CD14-positive monocyte (primary cell): ENCODE measurements around the gene METTL25B. TPM values are rescaled to one million over a fixed set of nuclear protein-coding genes. Genes with fewer than 3 reads are reported as not detected.
A peak's percentile ranks its signal among the peaks of the same experiment; 100 is the strongest.

Experiments
- DNase-seq, 3 donors: peaks; one replicate each; pipeline ENCODE4 v3.0.0-alpha.2; 2011 to 2022
- H2AFZ ChIP-seq: 2 replicates; pipeline ENCODE4 v1.6.0; 2012; ENCODE audit warnings: mild to moderate bottlenecking, low read depth, low read length, inconsistent platforms; ENCODE audit not compliant: insufficient read depth, poor library complexity, severe bottlenecking
- H3K27ac ChIP-seq, 2 donors: 1 replicate in 1 of 2; 2 replicates in 1 of 2; pipeline ENCODE4 v1.5.1; 2012 to 2013; ENCODE audit warnings: low read length in 2 of 2, control low read depth in 1 of 2, inconsistent platforms in 1 of 2, low read depth in 1 of 2, mild to moderate bottlenecking in 1 of 2
- H3K27me3 ChIP-seq, 2 donors: one replicate each; pipeline versions ENCODE4 v1.6.0 to v1.6.1; 2011 to 2013; ENCODE audit warnings: low read length in 2 of 2; ENCODE audit not compliant: control insufficient read depth in 2 of 2, insufficient read depth in 2 of 2
- H3K36me3 ChIP-seq, 2 donors: replicated peaks in 1 of 2; 1 replicate in 1 of 2; 2 replicates in 1 of 2; pipeline versions ENCODE4 v1.5.1 to v1.6.1; 2012 to 2013; ENCODE audit warnings: low read length in 2 of 2, control low read depth in 1 of 2, inconsistent platforms in 1 of 2, mild to moderate bottlenecking in 1 of 2; ENCODE audit not compliant: insufficient read depth in 2 of 2, control insufficient read depth in 1 of 2
- H3K4me1 ChIP-seq, 2 donors: 1 replicate in 1 of 2; 2 replicates in 1 of 2; pipeline versions ENCODE4 v1.5.1 to v1.6.1; 2012 to 2013; ENCODE audit warnings: low read length in 2 of 2, control low read depth in 1 of 2, inconsistent platforms in 1 of 2, mild to moderate bottlenecking in 1 of 2, moderate library complexity in 1 of 2; ENCODE audit not compliant: insufficient read depth in 2 of 2, control insufficient read depth in 1 of 2
- H3K4me2 ChIP-seq: replicated peaks from 2 replicates; pipeline ENCODE3; 2012; ENCODE audit warnings: low read length, moderate library complexity, mild to moderate bottlenecking; ENCODE audit not compliant: poor library complexity, severe bottlenecking; ENCODE audit errors: extremely low read depth
- H3K4me3 ChIP-seq, 3 experiments: fragments of 200-600 bp in 1 of 3; sonication (generic) in 1 of 3; replicated peaks in 1 of 3; 1 replicate in 2 of 3; 2 replicates in 1 of 3; pipeline ENCODE4 v1.5.1; 2011 to 2013; ENCODE audit warnings: low read length in 3 of 3, mild to moderate bottlenecking in 3 of 3, control low read depth in 2 of 3, low read depth in 2 of 3, inconsistent platforms in 1 of 3, moderate library complexity in 1 of 3
- H3K79me2 ChIP-seq: 2 replicates; pipeline ENCODE4 v1.6.0; 2012; ENCODE audit warnings: mild to moderate bottlenecking, control low read depth, inconsistent platforms, low read length, moderate library complexity; ENCODE audit not compliant: insufficient read depth
- H3K9ac ChIP-seq: 2 replicates; pipeline ENCODE4 v1.6.0; 2017; ENCODE audit warnings: low read length, mild to moderate bottlenecking; ENCODE audit not compliant: insufficient read depth, poor library complexity, severe bottlenecking
- H3K9me3 ChIP-seq, 2 donors: replicated peaks in 1 of 2; 1 replicate in 1 of 2; 2 replicates in 1 of 2; pipeline versions ENCODE4 v1.5.1 to v1.6.1; 2012 to 2013; ENCODE audit warnings: low read length in 2 of 2, control low read depth in 1 of 2; ENCODE audit not compliant: control insufficient read depth in 1 of 2, insufficient read depth in 1 of 2
- H4K20me1 ChIP-seq: 2 replicates; pipeline ENCODE4 v1.6.0; 2012; ENCODE audit warnings: mild to moderate bottlenecking, low read length, control low read depth, moderate library complexity; ENCODE audit not compliant: insufficient read depth
- H3K27ac Mint-ChIP-seq, 7 donors: one replicate each; pipeline ENCODE4 v1.8.0; 2020; ENCODE audit warnings: mild to moderate bottlenecking in 7 of 7, mixed read lengths in 7 of 7, moderate library complexity in 6 of 7, inconsistent platforms in 2 of 7
- H3K27me3 Mint-ChIP-seq, 3 donors: one replicate each; pipeline ENCODE4 v1.8.0; 2021 to 2022; ENCODE audit warnings: low read depth in 3 of 3, mild to moderate bottlenecking in 3 of 3, mixed read lengths in 3 of 3, moderate library complexity in 3 of 3, inconsistent platforms in 1 of 3
- H3K36me3 Mint-ChIP-seq, 2 donors: one replicate each; pipeline ENCODE4 v1.8.0; 2020; ENCODE audit warnings: mixed read lengths in 2 of 2, inconsistent platforms in 1 of 2, mild to moderate bottlenecking in 1 of 2
- H3K4me1 Mint-ChIP-seq: one replicate; pipeline ENCODE4 v1.8.0; 2020; ENCODE audit warnings: mild to moderate bottlenecking, mixed read lengths
- H3K4me3 Mint-ChIP-seq, 2 donors: one replicate each; pipeline ENCODE4 v1.8.0; 2020; ENCODE audit warnings: mild to moderate bottlenecking in 2 of 2, mixed read lengths in 2 of 2, moderate library complexity in 1 of 2
- H3K9me3 Mint-ChIP-seq, 7 donors: one replicate each; pipeline ENCODE4 v1.8.0; 2020 to 2022; ENCODE audit warnings: mixed read lengths in 7 of 7, mild to moderate bottlenecking in 6 of 7, moderate library complexity in 6 of 7, inconsistent platforms in 2 of 7
- WGBS: methylation state at CpG from one replicate; pipeline ENCODE4 v1.1.5; 2013; ENCODE audit warnings: missing lambda C conversion rate; ENCODE audit not compliant: insufficient coverage; 5-methylcytosine and 5-hydroxymethylcytosine counted together
- intact Hi-C, 2 donors: fragments of 100-400 bp; cut with micrococcal nuclease; formaldehyde crosslinking; loops; one replicate each; pipeline versions ENCODE4 v1.15.0 to v1.15.1; 2023
- polyA plus RNA-seq, 3 donors: library from polyadenylated mRNA; depleted of rRNA in 1 of 3; unstranded in 2 of 3; stranded (reverse) in 1 of 3; fragments of 300-500 nt in 2 of 3; fragments of >200 nt in 1 of 3; fragmentation: Illumina TruSeq in 2 of 3; gene quantifications; 1 replicate in 2 of 3; 2 replicates in 1 of 3; pipeline ENCODE4 v1.2.3, GENCODE V29; 2012 to 2021
- TF ChIP-seq, protein P1 (sequence below): fragments of 200-600 bp; IDR thresholded peaks from one replicate; pipeline ENCODE4 v1.8.0; 2022; ENCODE audit warnings: antibody characterized with exemption, mild to moderate bottlenecking

Gene METTL25B
- polyA plus RNA-seq, 3 donors: 4.6 to 49.3 (median 4.8) TPM

DNA sequence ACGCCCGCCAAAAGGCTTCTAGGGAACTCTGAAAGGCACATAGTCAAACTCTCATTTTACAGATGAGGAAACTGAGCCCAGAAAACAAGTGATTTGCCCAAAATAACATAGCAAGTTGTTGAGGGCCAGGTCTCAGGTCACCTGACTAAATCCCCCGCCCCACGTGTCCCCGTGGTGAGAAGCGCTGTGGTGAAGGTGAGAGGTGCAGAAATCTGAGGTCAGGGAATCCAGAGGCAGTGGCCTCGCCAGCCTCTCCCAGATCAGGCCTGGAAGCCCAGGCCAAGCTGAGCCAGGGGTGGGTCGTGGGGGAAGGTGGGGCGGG lies 18.1 kb downstream of the METTL25B start:
- Mint-ChIP-seq H3K27ac (peak overlapping the region; percentile 91 to 96 (median 95)), H3K9me3 (peaks cover 0 to 2% (median 0%) of the 10 kb centered on the region in 7 donors), H3K4me1 (peaks cover 62% of the 10 kb centered on the region), H3K27me3 (peaks cover 0 to 3% (median 2%) of the 10 kb centered on the region in 3 donors), H3K4me3 (peak overlapping the region in 1 of 2 donors; percentile 90), H3K36me3 (peaks cover 28 to 41% of the 10 kb centered on the region in 2 donors)
- Histone ChIP-seq H3K27me3 (no peaks in the 10 kb centered on the region), H4K20me1 (peaks cover 45% of the 10 kb centered on the region), H3K4me1 (peaks cover 57 to 68% of the 10 kb centered on the region in 2 donors), H3K9me3 (no peaks in the 10 kb centered on the region), H3K4me3 (peak overlapping the region in 1 of 3 experiments; percentile 84), H3K27ac (peak overlapping the region; percentile 81 to 89), H3K36me3 (peaks cover 30 to 35% of the 10 kb centered on the region in 2 donors), H3K79me2 (peaks cover 79% of the 10 kb centered on the region), H2AFZ (no peak overlapping the region), H3K4me2 (peak overlapping the region; percentile 91), H3K9ac (peak overlapping the region; percentile 62)
- TF ChIP-seq, protein P1, sequence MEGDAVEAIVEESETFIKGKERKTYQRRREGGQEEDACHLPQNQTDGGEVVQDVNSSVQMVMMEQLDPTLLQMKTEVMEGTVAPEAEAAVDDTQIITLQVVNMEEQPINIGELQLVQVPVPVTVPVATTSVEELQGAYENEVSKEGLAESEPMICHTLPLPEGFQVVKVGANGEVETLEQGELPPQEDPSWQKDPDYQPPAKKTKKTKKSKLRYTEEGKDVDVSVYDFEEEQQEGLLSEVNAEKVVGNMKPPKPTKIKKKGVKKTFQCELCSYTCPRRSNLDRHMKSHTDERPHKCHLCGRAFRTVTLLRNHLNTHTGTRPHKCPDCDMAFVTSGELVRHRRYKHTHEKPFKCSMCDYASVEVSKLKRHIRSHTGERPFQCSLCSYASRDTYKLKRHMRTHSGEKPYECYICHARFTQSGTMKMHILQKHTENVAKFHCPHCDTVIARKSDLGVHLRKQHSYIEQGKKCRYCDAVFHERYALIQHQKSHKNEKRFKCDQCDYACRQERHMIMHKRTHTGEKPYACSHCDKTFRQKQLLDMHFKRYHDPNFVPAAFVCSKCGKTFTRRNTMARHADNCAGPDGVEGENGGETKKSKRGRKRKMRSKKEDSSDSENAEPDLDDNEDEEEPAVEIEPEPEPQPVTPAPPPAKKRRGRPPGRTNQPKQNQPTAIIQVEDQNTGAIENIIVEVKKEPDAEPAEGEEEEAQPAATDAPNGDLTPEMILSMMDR: no peak
- intact Hi-C loops: loop anchor here in 1 of 2 donors (5.0 kb wide), 1 partner anchor 244 kb away; the partner anchor contains the start of gene MEF2D
- no peak for DNase-seq
- 60% methylated on average over 1 of the region's 9 CpGs for WGBS

DNA sequence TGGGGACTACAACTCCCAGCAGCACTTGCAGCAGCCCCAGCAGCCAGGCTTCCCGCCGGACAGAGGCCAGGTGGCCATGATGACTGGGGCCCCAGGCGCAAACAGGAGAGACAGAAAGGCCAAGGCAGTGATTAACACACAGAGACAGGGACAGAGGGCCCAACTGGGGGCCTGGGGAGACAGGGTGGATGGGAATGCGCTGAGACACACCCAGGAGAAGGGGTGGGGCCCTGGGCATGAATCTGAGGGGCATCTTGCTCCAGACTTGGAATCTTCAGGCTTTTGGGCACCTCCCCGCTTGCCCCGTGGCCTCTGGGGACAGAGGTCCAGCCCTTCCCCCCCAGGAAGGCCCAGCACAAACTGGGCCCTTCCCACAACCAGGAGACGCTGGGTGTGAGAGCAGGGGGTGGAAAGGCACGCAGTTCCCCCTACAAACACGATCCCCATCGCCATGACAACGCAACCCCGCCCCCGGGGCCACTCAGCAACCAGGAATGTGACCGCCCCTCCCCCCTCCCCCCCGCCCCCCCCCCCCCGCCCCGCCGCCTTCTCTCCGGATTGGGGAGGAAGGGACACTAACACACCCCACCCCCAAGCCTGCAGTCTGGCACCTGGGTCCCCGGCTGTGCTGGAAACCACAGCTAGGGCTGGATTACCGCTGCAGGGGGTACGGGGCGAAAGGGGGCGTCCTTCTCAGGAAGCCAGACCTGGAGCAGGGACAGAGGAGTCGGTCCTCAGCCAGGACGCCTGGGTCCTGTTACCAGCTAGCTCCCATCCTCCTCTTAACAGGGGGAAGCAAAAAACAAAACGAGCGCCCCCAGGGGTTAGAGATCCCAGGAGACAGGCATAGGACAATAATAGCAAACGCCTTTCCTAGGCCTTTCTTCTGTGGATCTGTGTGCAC lies 18.7 kb downstream of the METTL25B start:
- peaks cover 28 to 34% of the 10 kb centered on the region in 2 donors for H3K36me3 ChIP-seq
- H3K4me2 ChIP-seq: peak overlapping the region; percentile 91
- peaks cover 52 to 62% of the 10 kb centered on the region in 2 donors for H3K4me1 ChIP-seq
- 19% methylated on average over 5 of the region's 29 CpGs for WGBS
- no peaks in the 10 kb centered on the region for H3K9me3 ChIP-seq
- Mint-ChIP-seq H3K4me1 (peaks cover 57% of the 10 kb centered on the region), H3K9me3 (peaks cover 0 to under 1% (median 0%) of the 10 kb centered on the region in 7 donors), H3K36me3 (peaks cover 28 to 38% of the 10 kb centered on the region in 2 donors), H3K27me3 (peaks cover 0 to 3% (median 2%) of the 10 kb centered on the region in 3 donors), H3K4me3 (peak overlapping the region; percentile 78 to 97), H3K27ac (peak overlapping the region; percentile 91 to 98 (median 95))
- H3K9ac ChIP-seq: peak overlapping the region; percentile 80
- no peak overlapping the region for H2AFZ ChIP-seq
- H4K20me1 ChIP-seq: peaks cover 45% of the 10 kb centered on the region
- peak overlapping the region; percentile 14 to 84 (median 34) for H3K4me3 ChIP-seq
- no peaks in the 10 kb centered on the region for H3K27me3 ChIP-seq
- peak; percentile 62 to 76 (median 64) for DNase-seq
- H3K27ac ChIP-seq: peak overlapping the region; percentile 89 to 91
- H3K79me2 ChIP-seq: peaks cover 84% of the 10 kb centered on the region
- intact Hi-C loops: loop anchor here in 1 of 2 donors (5.0 kb wide), 1 partner anchor 245 kb away; the partner anchor contains the start of gene MEF2D
- TF ChIP-seq, protein P1: no peak
